Measurements from ENCODE around the gene PGGHG.

The PGGHG gene

GRCh38 chr11:272931-273198 is 16.1 kb upstream of the PGGHG start:
- Histone ChIP-seq H3F3A (ENCODE audit: low read depth) (peaks cover 5% of the 10 kb centered on the region; the same call in 1 of the 2 replicates), H3K9me2 (replicated peaks; ENCODE audit: low read depth, low read length) (no peaks in the 10 kb centered on the region), H3K79me2 (ENCODE audit: insufficient read depth, low read length) (peaks cover 5% of the 10 kb centered on the region; the same call in 1 of the 2 replicates), H3K36me3 (ENCODE audit: insufficient read depth, low read length) (no peaks in the 10 kb centered on the region), H2AFZ (ENCODE audit: low read length) (no peak overlapping the region), H3K27me3 (ENCODE audit: insufficient read depth, low read length, poor library complexity, severe bottlenecking) (no peaks in the 10 kb centered on the region), H3K4me1 (ENCODE audit: insufficient read depth, low read length, poor library complexity, severe bottlenecking) (peaks cover 19% of the 10 kb centered on the region), H4K20me1 (ENCODE audit: insufficient read depth, low read length, poor library complexity, severe bottlenecking) (no peaks in the 10 kb centered on the region), H3K9me3 (ENCODE audit: insufficient read depth, low read depth, low read length) (no peaks in the 10 kb centered on the region), H3K4me2 (ENCODE audit: low read depth, low read length, poor library complexity, severe bottlenecking) (no peak overlapping the region), H3K9ac (ENCODE audit: low read depth, low read length, poor library complexity, severe bottlenecking) (no peak overlapping the region), H3K4me3 (ENCODE audit: low read length, poor library complexity, severe bottlenecking) (no peak overlapping the region)
- no peak for TF ChIP-seq EZH2phosphoT487 (IDR thresholded peaks at IDR 0.05; ENCODE audit: borderline replicate concordance)
- no peak for TF ChIP-seq CTCF (conservative IDR thresholded peaks at IDR 0.05; ENCODE audit: low read length)

- Histone ChIP-seq H3K79me2 (ENCODE audit: insufficient read depth, low read length) (no peaks in the 10 kb centered on the region), H3K36me3 (ENCODE audit: insufficient read depth, low read length) (no peaks in the 10 kb centered on the region), H3K27me3 (ENCODE audit: insufficient read depth, low read length, poor library complexity, severe bottlenecking) (no peaks in the 10 kb centered on the region), H3K4me2 (ENCODE audit: low read depth, low read length, poor library complexity, severe bottlenecking) (no peak overlapping the region), H3K9ac (ENCODE audit: low read depth, low read length, poor library complexity, severe bottlenecking) (no peak overlapping the region), H3F3A (ENCODE audit: low read depth) (no peaks in the 10 kb centered on the region), H3K9me3 (ENCODE audit: insufficient read depth, low read depth, low read length) (no peaks in the 10 kb centered on the region), H2AFZ (ENCODE audit: low read length) (no peak overlapping the region), H3K9me2 (replicated peaks; ENCODE audit: low read depth, low read length) (no peaks in the 10 kb centered on the region), H3K4me3 (ENCODE audit: low read length, poor library complexity, severe bottlenecking) (no peak overlapping the region), H4K20me1 (ENCODE audit: insufficient read depth, low read length, poor library complexity, severe bottlenecking) (no peaks in the 10 kb centered on the region), H3K4me1 (ENCODE audit: insufficient read depth, low read length, poor library complexity, severe bottlenecking) (no peaks in the 10 kb centered on the region)
- TF ChIP-seq CTCF (conservative IDR thresholded peaks at IDR 0.05; ENCODE audit: low read length): no peak
Observed at GRCh38 chr11:276219-276618, 12.7 kb upstream of the PGGHG start.

GRCh38 chr11:278001-278951 is 10.7 kb upstream of the PGGHG start, which contains the start of gene NLRP6:
Gene NLRP6, plus strand, starts transcription at chr11:278407. Its CDS starts 163 bp downstream, at chr11:278570.
- Histone ChIP-seq H3F3A (ENCODE audit: low read depth) (no peaks in the 10 kb centered on the region), H3K27me3 (ENCODE audit: insufficient read depth, low read length, poor library complexity, severe bottlenecking) (no peaks in the 10 kb centered on the region), H4K20me1 (ENCODE audit: insufficient read depth, low read length, poor library complexity, severe bottlenecking) (no peaks in the 10 kb centered on the region), H3K4me1 (ENCODE audit: insufficient read depth, low read length, poor library complexity, severe bottlenecking) (peaks cover 10% of the 10 kb centered on the region), H3K36me3 (ENCODE audit: insufficient read depth, low read length) (no peaks in the 10 kb centered on the region), H3K4me3 (ENCODE audit: low read length, poor library complexity, severe bottlenecking) (no peak within 1 kb of the TSS), H3K9ac (ENCODE audit: low read depth, low read length, poor library complexity, severe bottlenecking) (no peak within 1 kb of the TSS), H3K4me2 (ENCODE audit: low read depth, low read length, poor library complexity, severe bottlenecking) (no peak within 1 kb of the TSS), H3K79me2 (ENCODE audit: insufficient read depth, low read length) (no peaks in the 10 kb centered on the region), H3K9me2 (replicated peaks; ENCODE audit: low read depth, low read length) (no peaks in the 10 kb centered on the region), H3K9me3 (ENCODE audit: insufficient read depth, low read depth, low read length) (no peaks in the 10 kb centered on the region), H2AFZ (ENCODE audit: low read length) (no peak within 1 kb of the TSS)
- TF ChIP-seq EZH2phosphoT487 (IDR thresholded peaks at IDR 0.05; ENCODE audit: borderline replicate concordance) (no peak), CTCF (conservative IDR thresholded peaks at IDR 0.05; ENCODE audit: low read length) (no peak)
